GM18519 (cell line): Measurements from ENCODE around the gene NEURL3.
A peak's percentile ranks its signal among the peaks of the same experiment; 100 is the strongest.

ENCODE experiments used
- ATAC-seq: cut with Tn5 transposase; IDR thresholded peaks from one replicate; pipeline ENCODE4 v1.9.1; 2021; ENCODE audit warnings: mild to moderate bottlenecking, moderate library complexity; ENCODE audit not compliant: unreplicated experiment, low FRiP score

NEURL3 gene

DNA sequence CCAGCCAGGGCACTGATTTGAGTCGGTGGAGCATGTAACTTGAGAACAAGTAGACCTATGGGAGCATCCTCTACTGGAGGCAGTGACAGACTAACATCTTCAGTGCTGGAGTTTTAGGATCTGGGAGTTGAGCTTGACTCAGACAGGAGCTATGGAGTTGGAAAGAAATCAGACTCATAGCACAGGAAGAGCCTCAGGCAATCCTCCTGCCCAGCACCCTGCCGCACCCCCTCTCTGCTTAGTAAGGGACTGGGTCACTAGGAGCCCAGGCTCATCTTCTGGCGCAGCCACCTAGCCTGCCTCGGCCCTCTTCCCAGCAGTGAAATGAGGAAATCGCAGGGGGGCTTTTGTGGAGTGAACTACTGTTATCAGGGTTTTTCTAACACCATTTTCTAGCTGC is 35.0 kb upstream of the NEURL3 start:
- ATAC-seq = no peak

DNA sequence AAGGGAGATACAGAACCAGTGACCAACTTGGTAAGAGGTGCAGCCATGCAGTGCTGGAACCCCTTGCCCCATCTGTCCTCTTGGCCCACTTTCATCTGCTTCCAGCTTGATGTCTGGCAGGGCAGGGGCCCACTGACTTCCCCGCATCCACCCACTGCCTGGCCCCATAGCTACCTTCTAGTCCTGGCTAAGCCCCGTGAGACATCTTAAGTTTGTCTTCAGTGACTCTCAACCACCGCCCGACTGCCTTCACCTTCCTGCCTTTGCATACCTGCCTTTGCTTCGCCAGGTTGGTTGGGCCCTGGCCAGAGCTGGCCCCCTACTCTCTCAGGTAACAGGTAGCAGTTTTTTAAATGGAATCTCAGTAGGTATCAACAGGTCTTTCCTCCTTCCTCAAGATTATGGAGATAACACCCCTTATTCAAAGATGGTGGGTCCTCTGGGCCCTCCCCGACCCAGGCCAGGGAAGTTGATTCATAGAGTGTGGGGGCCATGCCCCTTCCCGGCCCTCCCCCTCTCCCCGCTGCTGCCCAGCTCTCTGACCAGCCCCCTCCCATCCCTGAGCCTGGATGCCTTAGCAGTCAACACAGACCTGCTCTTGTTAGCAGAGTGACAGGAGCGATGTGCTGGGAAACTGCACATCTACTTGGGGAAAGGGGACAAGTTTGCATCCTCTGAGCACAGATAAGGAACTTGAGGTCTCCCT is 34.2 kb upstream of the NEURL3 start:
- no peak for ATAC-seq

DNA sequence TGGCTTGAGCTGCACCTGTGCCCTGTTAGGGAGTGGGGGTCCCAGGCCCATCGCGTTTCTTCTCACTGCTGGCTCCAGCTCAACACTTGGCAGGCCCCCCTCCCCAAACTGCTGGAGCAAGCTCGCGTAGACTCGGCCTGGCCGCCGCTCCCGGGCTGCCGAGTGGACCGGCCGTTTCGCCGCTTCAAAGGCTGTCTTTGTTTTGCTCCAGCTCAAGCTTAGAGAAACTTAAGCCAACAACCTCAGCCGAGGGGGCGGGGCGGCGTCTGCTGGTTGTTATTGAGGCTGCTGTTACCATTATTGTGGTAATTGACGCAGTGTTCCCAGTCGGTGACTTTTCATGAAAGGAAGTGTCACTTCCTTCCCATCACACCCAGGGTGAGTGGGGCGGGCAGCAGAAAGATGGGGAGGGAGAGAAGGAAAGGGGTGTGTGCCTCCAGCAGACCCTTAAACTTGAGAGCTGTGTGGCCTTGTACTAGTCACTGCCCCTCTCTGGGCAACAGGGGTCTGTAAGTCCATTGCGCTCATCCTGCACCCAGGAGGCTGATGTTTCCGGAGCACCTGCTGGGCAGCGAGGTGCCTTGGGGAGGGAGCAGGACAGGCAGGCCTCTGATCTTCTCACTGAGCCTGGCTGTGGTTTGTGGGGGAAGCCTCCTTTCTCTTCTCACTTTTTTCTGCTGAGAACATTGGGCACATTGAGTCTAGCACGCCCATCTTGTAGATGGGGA is 33.5 kb upstream of the NEURL3 start:
- no peak for ATAC-seq

GRCh38 chr2:96537734-96538486 is 32.8 kb upstream of the NEURL3 start:
- ATAC-seq = no peak

DNA sequence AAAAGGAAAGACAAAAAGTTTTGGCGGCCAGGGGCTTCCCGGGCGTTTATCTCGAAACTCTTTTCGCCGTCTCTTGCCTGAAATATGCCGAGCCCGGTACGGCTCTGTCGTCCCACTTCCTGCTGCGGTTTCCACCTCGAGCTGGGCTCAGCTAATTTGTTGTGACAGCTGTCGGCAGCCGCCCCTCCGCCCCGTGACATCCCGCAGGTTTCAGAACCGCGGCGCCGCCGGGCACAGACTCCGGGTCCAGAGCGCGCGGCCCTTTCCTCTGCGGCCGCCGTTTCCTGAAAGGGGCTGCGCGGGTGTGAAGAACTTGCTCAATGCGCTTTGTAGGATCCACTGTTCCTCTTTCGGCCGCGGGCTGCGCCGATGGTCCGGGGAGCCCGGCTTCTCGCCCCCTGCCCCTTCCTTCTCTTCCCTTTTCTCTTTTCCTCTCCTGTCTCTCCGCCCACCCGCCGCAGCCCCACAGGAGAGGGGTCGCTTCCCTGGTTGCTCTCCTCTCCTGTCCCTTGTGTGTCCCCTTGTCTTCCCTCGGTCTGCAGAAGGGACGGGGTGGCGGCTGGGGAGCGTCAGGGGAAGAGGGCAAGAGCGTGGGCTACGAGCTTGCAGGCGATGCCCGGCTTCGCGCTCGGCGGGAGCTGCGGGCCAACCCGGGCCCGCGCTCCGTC is 32.0 kb upstream of the NEURL3 start:
- peak; percentile 30 for ATAC-seq

DNA sequence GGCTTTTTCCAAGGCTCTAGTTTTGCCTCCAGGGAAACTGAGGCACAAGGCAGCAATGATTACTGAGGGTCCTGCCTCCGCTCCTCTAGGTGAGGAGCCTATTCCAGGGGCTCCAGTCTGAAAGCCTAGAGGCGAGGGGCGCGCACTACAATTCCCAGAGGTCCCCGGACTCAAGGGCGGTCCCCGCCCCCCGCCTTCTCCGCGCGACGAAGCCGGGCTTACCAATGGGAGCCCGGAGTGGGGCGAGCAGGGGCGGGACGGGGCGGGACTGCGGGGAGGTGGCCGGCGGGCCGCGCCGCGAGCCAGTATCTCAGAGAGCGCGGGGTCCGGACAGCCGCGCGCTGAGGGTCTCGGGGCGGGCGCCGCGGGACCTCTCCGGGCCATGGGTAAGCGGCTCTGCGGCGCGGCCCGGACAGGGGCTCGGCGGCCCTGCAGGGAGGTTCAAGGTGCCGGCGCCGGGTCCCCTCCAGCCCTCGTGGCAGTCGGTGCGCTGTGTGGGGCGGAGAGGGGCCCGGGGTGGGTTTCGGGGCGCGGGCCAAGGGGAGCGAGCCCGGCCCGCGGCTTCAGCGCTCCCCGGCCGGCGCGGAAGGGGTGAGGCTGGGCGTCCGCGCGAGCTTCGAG is 31.4 kb upstream of the NEURL3 start, which contains the start of gene ARID5A:
Gene ARID5A (plus strand): TSS at position 308 of the 621 bp plus-strand sequence. CDS start 75 bp downstream, at position 383.
- peak; percentile 44 for ATAC-seq

- ATAC-seq = no peak
Observed at GRCh38 chr2:96535331-96535730, 30.2 kb upstream of the NEURL3 start.

- no peak for ATAC-seq
Observed at GRCh38 chr2:96534701-96535181, 29.6 kb upstream of the NEURL3 start.

DNA sequence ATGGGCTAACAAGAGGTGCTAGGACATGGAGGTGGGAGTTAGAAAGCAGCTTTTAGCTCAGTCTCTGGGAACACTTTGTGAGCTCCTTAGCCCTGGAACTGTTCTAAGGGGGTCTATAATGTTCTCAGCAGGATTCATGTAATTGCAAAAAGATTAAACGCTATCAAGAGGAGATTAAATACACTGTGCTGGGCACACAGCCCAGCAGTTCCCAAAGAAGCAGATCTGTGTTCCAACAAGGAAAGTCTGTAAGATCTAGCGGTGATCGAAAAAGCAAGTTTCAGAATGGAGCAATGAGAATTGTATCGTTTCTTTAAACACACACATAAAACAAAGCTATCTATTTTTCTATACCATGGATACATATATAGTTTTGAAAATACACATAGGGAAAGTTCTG is 29.0 kb upstream of the NEURL3 start:
- ATAC-seq = no peak

DNA sequence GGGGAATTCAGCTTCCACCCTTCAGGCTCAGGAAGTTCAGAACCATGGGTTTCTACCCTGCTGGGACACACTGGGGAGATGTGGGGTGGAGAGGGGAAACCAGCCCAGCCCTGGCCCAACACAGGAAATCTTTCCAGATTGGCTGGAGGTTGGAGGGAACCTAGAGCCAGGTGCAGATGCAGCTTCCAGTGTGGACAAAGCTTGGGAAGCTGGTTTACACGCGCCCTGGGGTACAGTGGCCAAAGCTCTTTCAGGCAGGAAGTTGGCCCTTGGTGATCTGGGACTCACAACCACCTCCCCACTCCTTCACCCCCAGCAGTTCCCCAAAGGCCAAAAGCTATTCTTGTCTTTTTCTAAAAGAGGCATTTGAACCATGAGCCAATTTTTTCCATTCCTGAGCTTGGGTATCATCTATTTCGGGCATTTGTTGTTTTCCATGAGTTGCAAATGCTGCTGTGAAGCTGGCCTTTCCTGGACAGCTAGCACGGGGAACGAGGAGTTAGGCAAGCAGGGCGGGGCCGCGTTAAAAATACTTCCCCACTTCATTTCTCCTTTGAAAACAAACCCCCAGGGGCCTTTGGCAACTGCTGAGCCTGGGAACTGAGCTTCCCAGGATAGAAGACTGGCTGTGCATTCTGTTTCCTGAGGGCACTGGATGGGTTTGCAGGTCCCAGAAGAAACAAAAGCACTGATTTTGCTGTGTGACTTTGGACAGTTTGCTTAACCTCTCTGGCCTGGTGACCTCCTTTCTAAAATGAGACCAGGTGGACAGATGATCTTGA is 28.3 kb upstream of the NEURL3 start:
- ATAC-seq = no peak

GRCh38 chr2:96532641-96533291 is 27.6 kb upstream of the NEURL3 start:
- ATAC-seq = no peak

GRCh38 chr2:96531872-96532505 is 26.8 kb upstream of the NEURL3 start:
- no peak for ATAC-seq

DNA sequence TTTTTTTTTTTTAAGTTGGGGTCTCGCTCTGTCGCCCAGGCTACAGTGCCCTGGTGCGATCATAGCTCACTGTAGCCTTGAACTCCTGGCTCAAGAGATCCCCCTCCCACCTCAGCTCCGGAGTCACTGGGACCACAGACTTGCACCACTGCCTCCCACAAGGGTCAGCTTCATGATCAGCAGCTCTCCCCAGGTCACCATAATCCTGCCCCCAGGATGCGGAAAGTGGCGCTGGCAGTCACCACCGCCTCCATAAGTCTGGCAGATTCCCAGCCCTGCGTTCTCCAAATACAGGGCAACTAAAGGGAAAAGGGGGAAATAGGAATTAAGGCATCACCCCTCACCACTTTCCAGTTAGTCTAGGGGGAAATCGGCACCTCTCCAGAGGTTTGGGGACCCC is 26.2 kb upstream of the NEURL3 start:
- ATAC-seq = no peak

DNA sequence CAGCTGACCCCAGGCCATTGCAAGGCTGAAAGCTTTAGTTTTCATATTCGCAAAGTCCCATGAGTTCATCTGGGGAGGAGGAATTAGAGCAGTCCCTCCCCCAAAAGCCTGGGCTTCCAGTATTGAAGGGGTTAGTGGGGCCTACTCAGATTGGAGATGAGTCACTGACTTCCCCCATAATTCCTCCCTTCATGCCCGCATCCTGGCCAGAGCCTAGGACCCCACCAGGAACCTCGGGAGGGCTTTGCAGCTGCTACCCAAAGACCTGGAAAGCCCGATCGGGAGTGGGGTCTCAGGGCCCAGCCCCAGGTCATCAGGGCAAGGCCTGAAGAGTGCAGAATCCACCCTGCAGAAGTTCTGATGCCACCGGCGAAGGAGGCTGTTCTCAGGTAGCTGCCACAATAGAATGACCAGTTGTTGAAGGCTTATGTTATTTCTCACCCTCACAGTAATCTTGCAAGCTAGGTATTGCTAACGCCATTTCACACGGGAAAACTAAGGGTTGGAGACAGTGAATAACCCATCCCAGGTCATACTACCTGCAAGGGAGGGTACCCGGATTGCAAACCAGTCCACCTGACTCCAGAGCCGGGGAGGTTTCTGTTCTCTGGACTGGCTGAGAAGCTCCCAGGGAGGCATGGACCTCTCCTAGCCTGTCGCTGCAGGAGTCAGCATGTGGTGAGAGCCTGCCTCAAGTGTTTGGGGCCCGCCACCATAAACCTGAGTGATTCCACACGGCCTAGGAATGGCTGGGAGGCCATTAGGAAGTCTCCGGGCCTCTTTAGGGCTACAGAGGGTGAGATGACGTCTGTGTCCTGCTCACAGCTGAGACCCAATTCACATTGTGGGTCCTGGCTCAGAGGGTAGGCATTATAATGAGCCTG is 25.6 kb upstream of the NEURL3 start:
- no peak for ATAC-seq

- no peak for ATAC-seq
Observed at GRCh38 chr2:96530144-96530430, 24.9 kb upstream of the NEURL3 start.

DNA sequence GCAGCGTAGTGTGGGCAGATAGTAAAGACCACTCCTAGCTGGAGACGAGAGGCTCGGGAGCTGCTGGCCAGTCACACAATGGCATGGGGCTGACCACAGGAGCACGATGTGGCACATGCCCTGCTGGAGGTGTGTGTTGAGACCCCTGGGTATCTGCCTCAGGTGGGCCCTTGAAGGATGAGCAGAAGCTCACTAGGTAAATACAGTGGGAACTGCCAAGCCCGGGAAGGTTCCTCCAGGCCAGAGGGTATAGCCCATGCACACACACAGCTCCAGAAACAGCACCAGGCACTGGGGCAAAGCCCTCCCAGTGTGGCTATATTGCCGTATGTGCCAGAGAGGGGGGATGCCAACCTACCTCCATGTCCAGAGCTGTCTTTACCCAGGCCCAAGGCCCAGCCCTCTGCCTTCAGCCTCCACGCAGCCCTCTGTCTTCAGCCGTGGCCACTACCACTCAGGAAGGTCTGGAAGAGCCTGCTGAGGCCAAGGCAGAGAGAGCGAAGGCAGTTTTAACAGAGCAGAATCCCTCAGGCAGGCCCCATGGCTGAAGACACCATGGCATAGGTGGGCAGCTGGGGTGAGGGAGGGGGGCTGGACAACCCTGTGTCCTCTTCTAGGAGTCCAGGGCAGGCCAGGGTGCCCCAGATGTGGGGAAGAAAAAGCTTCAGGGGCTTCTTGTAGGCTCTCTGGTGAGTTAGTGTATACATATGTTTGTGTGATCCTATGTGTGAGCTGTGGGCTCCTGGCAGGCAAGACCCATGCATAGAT is 24.4 kb upstream of the NEURL3 start:
- ATAC-seq = no peak
